SK-N-MC (cell line): ENCODE results near the gene PLXNB2.

Source experiments
- EZH2 ChIP-seq: fragments of 200-600 bp; sonication (generic); IDR thresholded peaks from one replicate; pipeline ENCODE4 v1.6.1; 2017; ENCODE audit warnings: antibody characterized with exemption
- FOXP2 ChIP-seq: optimal IDR thresholded peaks from 2 replicates; pipeline ENCODE3; 2011; ENCODE audit warnings: mild to moderate bottlenecking, moderate library complexity; ENCODE audit not compliant: insufficient read depth; ENCODE audit errors: extremely low read length, control extremely low read depth

- no peak for TF ChIP-seq EZH2
- no peak for TF ChIP-seq FOXP2
These were observed 51.1 kb downstream of the PLXNB2 start for GRCh38 chr22:50256258-50256862.
